GM18526 (cell line): ENCODE results near the gene TWIST2.

Experiments
- POLR2A ChIP-seq: IDR thresholded peaks from 3 replicates; pipeline ENCODE4 v1.6.1; 2011; ENCODE audit not compliant: insufficient read length; ENCODE audit errors: extremely low read depth

TWIST2 gene

DNA sequence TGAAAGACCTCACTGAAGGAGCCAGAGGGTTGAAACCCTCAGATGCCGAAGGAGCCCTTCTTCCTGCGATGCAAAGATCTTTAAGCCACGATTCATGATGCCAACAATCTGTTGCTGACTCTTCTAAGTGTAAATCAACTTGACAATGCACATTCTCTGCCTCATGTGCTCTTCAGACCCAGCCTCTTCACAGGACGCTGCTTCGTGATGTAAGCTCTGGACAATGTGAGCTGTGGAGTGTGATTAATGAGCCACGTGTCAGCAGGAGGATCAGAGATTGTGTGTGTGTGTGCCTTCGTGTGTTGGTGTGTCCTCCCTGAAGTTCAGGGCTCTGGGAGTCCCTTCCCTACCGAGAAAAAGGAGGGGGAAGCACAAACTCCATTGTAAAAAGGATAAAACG lies 26.5 kb upstream of the TWIST2 start:
- TF ChIP-seq POLR2A = no peak

DNA sequence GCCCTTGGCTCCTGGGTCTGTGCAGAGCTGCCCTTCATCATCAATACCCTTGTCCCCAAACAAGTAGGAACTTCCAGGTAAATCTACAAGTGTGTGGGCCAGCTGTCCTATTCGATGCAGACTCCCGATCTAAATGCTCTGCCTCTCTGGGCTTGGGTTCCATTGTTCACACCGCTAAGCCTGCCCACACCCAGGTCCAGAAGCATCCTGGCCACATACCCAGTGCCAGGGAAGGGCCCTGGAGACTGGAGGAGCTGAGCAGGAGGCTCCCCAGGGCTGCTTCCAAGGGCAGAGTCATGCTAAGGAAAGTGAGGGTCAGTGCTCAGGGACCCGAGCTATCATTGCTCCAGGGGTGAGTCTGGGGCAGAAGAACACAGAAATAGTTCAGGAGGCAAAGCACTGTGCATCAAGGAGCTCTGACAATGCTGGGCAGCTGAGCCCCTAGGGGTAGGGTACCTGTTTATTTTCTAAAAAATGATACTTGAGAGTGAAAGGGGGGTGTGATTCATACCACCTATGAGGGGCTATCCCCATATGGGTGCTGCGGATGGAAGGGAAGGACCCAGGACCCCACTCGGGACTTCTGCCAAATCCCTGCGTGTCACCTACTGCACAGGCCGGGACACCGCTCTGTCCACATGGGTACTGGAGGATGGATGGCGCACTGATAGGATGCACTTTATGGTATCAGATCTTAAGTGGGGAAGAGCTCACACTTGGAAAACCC lies 25.8 kb upstream of the TWIST2 start:
- TF ChIP-seq POLR2A = no peak

DNA sequence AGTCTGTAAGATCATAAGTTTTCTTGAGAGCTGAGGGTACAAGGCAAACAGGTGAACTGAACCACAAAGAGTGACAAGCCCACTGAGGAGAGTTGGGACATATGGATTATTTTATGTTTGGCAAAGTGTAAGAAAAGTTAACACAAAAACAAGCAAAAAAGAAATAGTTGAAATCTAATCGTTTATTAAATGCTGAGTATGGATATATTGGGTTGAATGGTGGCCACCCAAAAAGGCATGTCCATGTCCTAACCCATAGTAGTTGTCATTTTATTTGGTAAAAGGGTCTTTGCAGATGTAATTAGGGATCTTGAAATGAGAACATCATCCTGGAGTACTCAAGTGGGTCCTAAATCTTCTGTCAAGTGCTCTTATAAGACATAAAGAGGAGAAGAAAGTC lies 24.9 kb upstream of the TWIST2 start:
- TF ChIP-seq POLR2A = no peak

DNA sequence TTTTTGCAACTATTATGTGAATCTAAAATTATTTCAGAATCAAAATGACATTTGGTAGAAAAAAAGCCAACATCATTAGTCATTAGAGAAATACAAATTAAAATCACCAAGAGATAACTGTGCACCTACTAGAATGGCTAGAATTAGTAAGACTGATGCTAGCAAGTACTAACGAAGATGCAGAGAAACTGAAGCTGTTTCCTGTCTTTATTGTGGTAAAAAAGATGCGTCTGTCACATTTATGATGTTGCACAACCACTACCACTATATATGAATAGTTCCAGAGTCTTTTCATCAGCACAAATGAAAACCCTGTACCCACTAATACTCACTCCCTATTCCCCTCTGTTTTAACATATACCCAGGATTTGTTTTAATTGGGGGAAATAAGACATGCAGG lies 16.7 kb upstream of the TWIST2 start:
- TF ChIP-seq POLR2A = no peak

DNA sequence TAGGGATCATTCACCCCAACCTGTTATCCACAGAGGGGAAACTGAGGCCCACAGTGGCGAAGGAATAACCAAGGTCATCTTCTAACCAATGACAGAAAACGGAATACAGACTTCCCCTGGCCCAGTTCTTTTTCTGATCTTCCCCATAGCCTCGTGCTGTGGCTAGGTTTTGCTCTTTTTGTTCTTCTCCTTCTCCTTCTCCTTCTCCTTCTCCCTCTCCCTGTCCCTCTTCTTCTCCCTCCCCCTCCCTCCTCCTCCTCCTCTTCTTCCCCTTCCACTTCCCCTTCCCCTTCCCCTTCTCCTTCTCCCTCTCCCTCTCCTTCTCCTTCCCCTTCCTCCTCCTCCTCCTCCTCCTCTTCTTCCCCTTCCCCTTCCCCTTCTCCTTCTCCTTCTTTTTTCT lies 12.9 kb upstream of the TWIST2 start:
- no peak for TF ChIP-seq POLR2A

DNA sequence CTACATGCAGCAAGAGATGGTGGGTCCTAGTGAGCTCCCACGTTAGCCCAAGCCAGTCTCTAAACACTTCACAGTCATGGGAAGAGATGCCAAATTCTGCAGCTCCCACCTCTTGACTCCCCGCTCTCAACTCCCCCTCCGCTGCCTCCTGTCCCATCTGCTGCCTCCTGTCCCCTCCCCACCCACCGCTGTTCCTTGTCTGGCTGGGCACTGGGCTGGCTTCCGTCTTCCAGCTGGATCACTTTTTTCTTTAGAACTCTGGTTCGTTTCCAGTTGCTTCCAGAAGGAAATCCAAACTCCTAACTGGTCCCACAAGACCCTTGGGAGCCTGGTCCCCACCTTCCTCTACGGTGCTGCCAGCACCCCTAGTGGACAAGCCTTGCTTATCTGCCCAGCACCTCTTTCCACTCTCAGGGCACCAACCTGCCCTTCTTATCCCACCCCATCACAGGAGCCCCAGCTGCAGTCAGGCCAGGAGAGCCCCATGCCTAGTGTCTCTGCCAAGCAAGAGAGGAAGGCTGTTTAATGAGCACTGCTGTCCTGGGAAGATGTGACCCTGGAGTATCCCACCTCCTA lies 12.1 kb upstream of the TWIST2 start:
- no peak for TF ChIP-seq POLR2A

DNA sequence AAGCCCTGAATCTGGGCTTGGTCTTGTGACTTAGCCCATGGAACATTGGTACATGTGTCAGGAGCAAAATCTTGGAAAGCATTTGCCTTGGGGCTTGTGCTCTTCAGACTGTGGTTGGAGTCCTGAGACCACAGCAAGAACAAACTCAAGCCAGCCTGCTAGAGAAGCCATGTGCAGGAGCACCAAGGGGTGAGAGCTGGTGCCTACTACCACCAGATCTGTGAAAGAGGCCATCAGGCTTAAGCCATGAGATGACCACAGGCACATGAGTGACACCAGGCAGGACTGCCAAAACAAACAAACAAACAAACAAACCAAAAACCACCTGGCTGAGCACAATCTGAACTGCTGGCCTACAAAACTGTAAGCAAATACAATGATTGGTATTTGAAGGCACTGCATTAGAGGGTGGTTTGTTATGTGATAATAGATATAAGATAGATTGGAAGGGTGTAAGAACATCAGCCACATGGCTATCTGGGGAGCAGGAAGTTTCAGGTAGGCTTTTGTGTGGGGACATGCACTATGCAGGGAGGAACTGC lies 9.0 kb upstream of the TWIST2 start:
- TF ChIP-seq POLR2A = no peak

DNA sequence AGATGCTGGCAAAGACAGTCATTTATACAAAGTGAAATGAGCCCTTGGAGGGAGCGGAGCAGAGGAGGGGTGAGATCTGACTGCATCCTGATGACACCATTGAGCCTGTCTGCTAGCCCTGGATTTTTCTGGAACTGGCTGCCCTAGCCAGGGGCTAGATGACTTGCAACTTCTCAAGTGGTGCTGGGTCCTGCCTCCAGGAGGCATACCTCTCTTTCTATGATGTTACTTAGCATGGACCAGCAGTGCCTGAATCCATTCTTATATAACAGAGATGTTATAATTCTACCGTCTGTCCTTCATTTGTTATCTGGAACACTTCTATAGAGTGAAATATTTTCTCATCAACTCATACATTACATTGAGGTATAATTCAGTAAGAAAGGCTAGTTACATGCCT lies 8.5 kb upstream of the TWIST2 start:
- no peak for TF ChIP-seq POLR2A

DNA sequence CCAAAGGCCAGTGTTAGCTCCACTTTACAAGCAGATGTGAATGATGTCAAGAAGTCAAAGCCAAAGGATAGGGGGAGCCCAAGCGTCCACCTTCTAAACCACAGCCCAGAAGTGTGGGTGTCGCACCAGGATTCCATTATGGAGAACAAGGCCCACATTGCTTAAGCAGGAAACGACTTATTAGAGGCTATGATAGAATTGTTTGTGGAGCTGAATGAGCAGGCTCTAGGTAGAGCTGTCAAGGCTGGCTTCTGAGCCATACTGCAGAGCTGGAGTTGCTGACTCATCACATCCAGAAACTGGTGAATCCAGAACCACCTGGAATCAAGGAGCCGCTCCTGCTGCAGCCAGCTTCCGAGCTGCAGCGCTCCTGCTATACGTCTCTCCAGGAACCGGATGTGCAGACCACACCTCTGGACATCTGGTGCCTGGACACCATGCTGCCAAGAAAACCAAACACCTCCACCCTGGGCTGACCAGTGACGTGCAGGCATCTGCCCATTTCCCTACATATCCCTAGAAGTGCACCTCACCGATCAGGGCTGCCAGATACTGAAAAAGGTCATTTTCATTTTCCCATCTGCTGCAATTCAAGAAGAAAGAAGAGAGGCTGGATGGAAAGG lies 6.2 kb upstream of the TWIST2 start:
- no peak for TF ChIP-seq POLR2A

DNA sequence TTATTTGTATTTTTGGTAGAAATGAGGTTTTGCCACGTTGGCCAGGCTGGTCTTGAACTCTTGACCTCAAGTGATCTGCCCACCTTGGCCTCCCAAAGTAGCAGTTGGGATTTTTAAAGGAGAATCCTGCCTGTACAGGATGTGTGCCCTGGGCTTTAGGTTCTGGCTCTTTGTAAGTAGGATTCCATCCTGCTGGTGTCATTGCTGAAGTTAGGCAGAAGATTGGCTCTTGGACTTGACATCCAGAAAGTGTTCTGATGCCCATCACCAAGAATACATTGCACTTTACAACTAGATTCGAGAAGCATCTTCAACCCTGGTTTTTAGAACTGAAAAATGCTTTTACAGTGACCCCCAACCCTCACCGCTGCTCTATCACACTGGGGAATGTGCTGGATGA lies 4.4 kb upstream of the TWIST2 start:
- no peak for TF ChIP-seq POLR2A

DNA sequence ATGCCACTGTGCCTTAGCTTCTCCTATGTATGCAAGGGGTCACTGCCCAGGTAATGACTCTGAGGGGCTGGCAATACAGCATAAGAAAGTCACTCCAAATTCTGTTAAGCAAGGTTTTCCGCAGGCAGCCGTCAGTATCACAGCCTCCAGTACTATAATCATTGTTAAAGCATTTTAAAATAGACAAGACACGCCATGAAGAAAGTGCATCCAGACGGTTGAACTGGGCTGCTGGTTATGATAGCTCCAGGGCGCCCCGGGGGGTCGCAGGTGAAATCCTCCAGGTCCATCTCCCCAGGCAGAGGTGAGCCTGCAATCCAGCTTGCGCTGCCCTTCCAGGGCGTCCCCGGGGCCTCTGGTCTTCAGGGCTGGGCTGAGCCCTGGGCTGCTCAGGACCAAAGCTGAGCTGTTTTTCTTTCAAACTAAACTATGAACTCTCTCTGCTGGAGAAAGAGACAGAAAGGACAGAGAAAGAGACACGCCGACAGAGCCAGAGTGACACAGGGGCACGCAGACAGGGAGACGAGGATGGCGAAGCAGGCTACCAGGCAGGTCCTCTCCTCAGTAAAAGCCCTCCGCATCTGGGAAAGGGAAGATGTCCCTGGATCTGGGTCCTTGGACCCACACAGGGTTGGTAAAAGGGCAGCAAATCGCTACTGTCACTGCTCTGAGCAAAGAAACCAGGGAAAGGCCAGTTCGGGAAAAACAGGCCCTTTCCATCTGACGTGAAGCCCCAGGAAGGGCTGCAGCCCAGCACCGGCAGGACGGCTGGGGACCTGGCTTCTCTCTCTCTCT lies 2.1 kb upstream of the TWIST2 start:
- no peak for TF ChIP-seq POLR2A

DNA sequence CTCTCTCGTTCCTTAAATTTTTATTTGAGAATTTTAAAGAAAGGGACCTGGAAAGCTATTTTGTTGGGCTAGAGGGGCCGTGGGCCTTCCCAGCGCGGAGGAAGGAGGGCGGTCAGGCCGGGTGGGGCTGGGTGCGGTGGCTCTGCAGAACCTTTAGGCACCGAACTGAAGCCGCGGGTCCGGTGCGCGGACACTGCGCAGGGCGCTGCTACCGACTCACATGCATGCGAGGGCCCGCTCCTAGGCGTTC lies 1.6 kb upstream of the TWIST2 start:
- no peak for TF ChIP-seq POLR2A

DNA sequence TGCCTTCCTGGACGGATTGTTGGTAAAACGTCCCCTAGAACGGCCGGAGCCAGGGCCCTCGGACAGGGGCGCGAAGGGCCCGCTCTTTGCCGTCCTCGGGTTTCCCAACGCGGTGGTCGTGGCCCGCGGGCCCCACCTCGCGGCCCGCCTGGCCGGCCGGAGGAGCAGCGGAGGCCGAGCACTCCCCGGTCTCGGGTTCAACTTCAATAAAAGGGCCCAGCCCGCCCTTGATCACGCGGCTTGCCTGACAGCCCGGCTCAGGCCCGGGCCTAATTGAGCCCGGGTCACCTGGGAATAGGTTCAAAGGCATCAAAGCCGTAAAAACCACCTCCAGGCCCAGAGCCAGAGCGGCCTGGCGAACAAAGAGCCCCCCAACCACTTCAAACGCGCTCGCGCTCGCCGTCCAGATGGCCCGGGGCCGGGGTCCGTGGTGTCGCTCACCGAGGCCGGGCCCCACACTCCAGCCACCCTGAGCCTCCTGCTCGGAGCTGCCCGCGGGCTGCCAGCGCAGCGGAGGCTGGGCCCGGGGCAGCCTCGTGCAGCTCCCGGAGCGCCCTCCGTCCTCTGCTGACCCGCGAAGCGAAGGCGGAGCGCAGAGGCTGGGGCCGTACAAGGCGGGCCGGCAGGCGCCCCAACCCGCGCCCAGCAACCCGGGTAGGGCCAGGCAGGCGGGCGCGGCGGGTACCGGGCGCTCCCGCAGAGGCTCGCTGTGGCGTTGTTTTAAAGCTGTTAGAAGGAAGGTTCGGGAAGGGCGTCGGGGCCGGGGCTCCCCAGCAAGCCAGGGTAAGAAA lies 1.1 kb upstream of the TWIST2 start:
- TF ChIP-seq POLR2A = no peak

DNA sequence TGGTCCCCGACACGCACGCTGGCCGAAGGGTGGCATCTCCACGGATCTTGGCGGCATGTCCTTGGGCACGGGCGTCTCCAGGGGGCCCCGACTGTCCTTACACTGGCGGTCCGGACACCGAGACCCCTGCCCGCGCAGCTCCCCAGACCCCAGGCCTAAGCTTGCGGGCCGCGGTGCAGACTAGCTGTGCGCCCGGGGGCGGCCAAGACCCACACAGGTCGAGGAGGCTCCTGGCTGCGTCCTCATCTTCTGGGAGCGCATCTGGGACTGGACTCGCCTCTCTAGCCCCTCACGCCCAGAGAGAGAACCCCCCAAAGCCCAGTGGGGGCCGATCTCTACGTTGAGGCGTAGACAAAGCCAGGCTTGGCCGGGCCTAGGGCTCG lies 475 bp upstream of the TWIST2 start:
- no peak for TF ChIP-seq POLR2A

DNA sequence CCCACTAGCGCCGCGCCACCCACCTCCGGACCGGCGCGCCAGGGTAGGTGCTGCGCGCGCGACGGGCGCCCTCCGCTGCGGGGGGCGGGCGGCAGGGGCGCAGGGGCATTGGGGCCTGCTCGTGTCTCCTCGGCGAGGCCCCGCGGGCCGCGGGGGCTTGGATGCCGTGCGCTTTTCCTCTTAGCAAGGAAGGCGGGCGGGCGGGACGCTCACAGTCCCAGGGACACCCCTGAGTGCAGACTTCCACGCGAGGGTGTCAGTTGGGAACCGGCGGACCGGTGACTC lies 748 bp downstream of the TWIST2 start:
- no peak for TF ChIP-seq POLR2A
